ENCODE measurements around the gene ANGPTL4.
"Not testable (repeated sequence)": the region's sequence is repeated elsewhere in the genome, so short reads cannot be mapped to it uniquely, and the experiment has no call there.

GRCh38 chr19:8352845-8353244 is 11.1 kb upstream of the ANGPTL4 start:
- not testable (repeated sequence) for TF ChIP-seq POLR2A, CTCF, POLR2AphosphoS5 (IDR thresholded peaks at IDR 0.05)

Data from breast epithelium (tissue), 3 donors.